NB4 (cell line): Measurements from ENCODE around the gene PCDHGA4.
"Not testable (repeated sequence)": the region's sequence is repeated elsewhere in the genome, so short reads cannot be mapped to it uniquely, and the experiment has no call there.

ENCODE experiments used
- DNase-seq: peaks from one replicate; pipeline ENCODE4 v3.0.0; 2010; ENCODE audit warnings: low read depth
- H3K4me3 ChIP-seq: one replicate; pipeline ENCODE4 v1.5.1; 2011; ENCODE audit warnings: mild to moderate bottlenecking, low read depth, low read length, moderate library complexity
- CTCF ChIP-seq: IDR thresholded peaks from one replicate; pipeline ENCODE4 v1.5.1; 2012; ENCODE audit warnings: low read depth, low read length
- MAX ChIP-seq: IDR thresholded peaks from 2 replicates; pipeline ENCODE4 v1.6.1; 2011; ENCODE audit warnings: low read depth, low read length
- MYC ChIP-seq: IDR thresholded peaks from 2 replicates; pipeline ENCODE4 v1.6.1; 2011; ENCODE audit warnings: low read depth, low read length
- POLR2A ChIP-seq: IDR thresholded peaks from 2 replicates; pipeline ENCODE4 v1.6.1; 2011; ENCODE audit warnings: mild to moderate bottlenecking; ENCODE audit not compliant: insufficient read length; ENCODE audit errors: extremely low read depth

PCDHGA4 gene

GRCh38 chr5:141354900-141355469 is at the start of gene PCDHGA4:
PCDHGA4 (plus strand) TSS chr5:141355021; CDS start chr5:141355108, 87 bp downstream.
- peak; percentile 26 for DNase-seq
- no peak within 1 kb of the TSS for H3K4me3 ChIP-seq
- no peak for TF ChIP-seq MAX
- TF ChIP-seq MYC: no peak
- no peak for TF ChIP-seq POLR2A
- TF ChIP-seq CTCF: peak; percentile 35

- TF ChIP-seq CTCF: no peak
- no peak for TF ChIP-seq MYC
- TF ChIP-seq POLR2A: no peak
- TF ChIP-seq MAX: no peak
- no peak for DNase-seq
- no peak overlapping the region for H3K4me3 ChIP-seq
Measured at GRCh38 chr5:141306630-141307029, 48.2 kb upstream of the PCDHGA4 start.

- peak; percentile 41 for DNase-seq
- no peak overlapping the region for H3K4me3 ChIP-seq
- TF ChIP-seq CTCF: no peak
- TF ChIP-seq POLR2A: no peak
- TF ChIP-seq MYC: no peak
- TF ChIP-seq MAX: no peak
Measured at GRCh38 chr5:141313711-141314110, 41.1 kb upstream of the PCDHGA4 start.

GRCh38 chr5:141316963-141317362 is 37.9 kb upstream of the PCDHGA4 start:
- not testable (repeated sequence) for DNase-seq, H3K4me3 ChIP-seq

GRCh38 chr5:141319202-141319601 is 35.6 kb upstream of the PCDHGA4 start:
- TF ChIP-seq MYC: no peak
- no peak for TF ChIP-seq MAX
- TF ChIP-seq POLR2A: no peak
- TF ChIP-seq CTCF: no peak
- DNase-seq: no peak
- peak overlapping the region; percentile 91 for H3K4me3 ChIP-seq

- no peak for DNase-seq
- peak overlapping the region; percentile 91 for H3K4me3 ChIP-seq
- TF ChIP-seq POLR2A: no peak
- TF ChIP-seq CTCF: no peak
- no peak for TF ChIP-seq MYC
- TF ChIP-seq MAX: no peak
Measured at GRCh38 chr5:141319699-141320098, 35.1 kb upstream of the PCDHGA4 start.
